SW 1271 (cell line): ENCODE results near the gene UBC.

Experiments
- DNase-seq, 2 experiments: peaks; one replicate each; lab custom pipeline; 2025; lab: John Stamatoyannopoulos, UW

UBC gene

DNA sequence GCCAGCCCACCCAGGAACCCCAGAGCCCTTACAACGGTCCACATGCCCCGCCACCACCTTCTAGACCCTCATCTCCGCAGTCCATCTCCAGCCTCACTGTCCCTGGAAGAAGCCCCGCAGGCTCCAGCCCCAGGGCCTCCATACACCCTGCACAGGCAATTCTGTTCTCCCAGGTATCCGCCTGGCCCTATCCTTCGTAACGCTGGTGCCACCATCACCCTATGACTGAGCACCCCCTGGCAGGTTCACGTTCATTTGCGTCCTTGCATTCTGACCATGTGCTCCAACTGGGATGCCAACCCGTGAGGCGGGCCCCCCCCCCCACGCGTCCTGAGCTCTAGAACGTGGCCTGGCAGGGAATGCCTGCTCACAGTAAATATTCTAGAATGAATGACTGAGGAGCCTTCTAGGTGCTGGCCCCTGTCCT lies 50.1 kb downstream of the UBC start:
- DNase-seq = no peak

DNA sequence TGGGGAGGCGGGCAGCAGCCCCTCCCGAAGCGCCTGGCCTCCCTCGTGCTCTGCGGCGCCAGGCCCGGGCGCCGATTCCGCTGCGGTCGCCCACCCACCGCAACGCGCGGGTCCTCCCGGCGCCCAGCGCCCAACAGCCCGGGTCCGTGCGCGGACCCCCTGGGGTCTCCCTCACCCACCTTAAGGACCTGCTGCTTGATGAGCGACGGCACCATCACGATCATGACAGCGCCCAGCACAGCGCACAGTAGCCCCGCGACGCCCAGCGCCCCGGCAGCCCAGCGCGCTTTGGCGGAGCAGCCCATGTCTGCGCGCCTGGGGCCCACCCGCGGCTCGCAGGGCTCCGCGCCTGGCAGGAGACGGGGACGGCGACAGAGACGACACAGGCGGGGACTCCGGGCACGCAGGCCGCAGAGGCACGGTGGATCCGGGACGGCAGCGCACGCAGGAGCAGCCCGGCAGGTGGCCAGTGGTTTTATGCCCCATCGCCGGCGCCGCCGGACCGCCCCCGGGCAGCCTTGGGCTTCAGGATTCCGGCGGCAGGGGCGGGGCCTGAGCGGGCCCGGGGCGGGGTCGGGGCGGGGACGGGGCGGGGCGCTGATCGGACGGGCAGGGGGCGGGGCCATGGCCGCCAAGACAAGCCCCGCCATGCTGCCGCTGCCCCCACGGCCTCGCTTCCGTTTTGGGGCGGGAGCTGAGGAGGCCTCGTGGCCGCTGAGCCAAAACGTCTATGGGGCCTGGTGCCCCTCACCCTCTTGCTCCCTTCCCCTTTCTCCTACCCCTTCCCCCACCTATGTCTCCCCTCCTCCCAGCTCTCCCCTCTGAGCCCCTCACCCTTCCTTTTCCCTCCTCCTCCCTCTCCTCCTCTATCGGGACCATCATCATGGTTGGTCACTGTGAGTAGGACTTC lies 50.8 kb downstream of the UBC start, which contains the start of gene SCARB1:
Gene SCARB1 (minus strand): TSS at position 449 of the 910 bp plus-strand sequence. CDS start 144 bp downstream, at position 305.
- peak; percentile 48 to 72 for DNase-seq

DNA sequence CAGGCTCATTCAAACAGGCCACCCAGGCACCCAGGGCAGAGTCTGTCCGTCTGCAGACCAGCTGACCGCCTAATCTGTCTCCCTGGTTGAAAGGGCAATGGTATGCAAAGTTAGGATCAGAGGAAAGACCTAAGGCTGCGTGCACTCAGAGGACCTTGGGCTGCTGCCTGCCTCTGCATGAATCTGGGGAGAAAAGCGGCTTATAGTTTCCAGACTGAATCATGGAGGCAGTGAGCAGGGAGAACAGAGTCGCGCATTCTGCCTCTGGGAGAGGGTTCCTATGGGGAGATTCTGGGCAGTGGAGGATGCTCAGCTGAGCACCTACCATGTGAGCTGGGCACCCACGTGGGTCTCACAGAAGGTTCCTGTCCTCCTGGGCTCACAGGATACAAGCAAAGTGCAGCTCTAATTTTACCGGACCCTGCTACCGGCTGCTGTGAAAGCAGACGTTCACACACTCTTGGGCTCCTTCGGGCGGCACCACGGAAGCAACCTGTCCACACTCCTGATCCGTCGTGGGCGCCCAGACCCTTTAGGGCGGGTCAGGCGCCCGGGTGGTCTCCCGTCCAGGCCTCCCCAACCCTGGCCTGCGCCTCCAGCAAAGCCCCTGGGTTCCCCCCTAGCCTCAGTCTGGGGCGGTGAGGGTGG lies 51.6 kb downstream of the UBC start:
- DNase-seq = no peak

DNA sequence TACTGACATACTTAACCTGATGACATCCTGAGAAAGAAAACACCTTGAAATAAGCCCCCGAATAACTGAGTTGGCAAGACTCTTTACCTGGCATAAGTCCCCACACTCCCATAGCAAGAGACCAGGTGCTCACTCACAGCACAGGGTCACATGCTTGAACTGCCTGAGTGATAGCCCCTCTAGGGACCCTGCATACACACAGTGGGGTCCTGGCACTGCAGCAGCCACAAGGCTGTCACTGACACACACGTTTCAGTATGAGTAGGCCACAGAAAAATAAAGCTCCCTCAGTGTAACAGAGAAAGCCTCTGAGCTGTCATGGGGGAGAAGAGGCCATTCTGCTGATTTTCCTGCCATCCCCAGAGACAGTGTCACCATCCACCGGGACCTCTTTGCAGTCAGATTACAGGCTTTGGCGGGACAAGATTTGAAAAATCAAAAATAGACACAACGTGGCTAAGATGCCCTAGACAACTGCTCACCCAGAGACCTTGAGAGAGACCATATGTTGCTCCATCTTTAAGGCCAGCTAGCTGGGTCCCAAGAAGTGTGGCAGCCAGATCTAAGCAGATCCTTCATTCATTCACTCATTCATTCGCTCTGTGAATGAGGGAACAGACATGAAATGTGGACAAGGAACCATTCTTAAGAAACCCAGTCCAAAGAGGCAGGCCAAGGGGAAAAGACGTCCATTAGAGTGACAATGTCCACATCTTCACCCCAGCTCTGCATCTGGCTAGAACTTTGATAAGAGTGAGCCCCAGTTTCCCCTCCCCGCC lies 52.4 kb downstream of the UBC start:
- DNase-seq = no peak
